K562 (cell line): ENCODE data around the gene SMURF1. TPM values are rescaled to one million over a fixed set of nuclear protein-coding genes. Genes with fewer than 3 reads are reported as not detected.

Source experiments
- CREB1 ChIP-seq, 2 experiments: sonication (generic) in 1 of 2; formaldehyde crosslinking in 1 of 2; IDR thresholded peaks; 2 replicates each; pipeline versions ENCODE4 v1.6.1 to v1.8.0; 2012 to 2022; ENCODE audit warnings: inconsistent platforms in 1 of 2, mild to moderate bottlenecking in 1 of 2, missing genetic modification reagents in 1 of 2, moderate library complexity in 1 of 2
- EP400 ChIP-seq: fragments of 450-650 bp; IDR thresholded peaks from 2 replicates; pipeline ENCODE4 v1.6.1; 2017; ENCODE audit warnings: antibody characterized with exemption, mild to moderate bottlenecking, moderate library complexity
- ETV1 ChIP-seq: fragments of 450-650 bp; conservative IDR thresholded peaks from 2 replicates; pipeline ENCODE4 v1.6.1; 2016; ENCODE audit warnings: missing genetic modification characterization, control low read depth, low read depth, missing compliant biosample characterization
- FOS ChIP-seq: IDR thresholded peaks from 3 replicates; pipeline ENCODE4 v1.6.1; 2011; ENCODE audit not compliant: insufficient read length; ENCODE audit errors: extremely low read depth
- FOXK1 ChIP-seq: sonication (generic); formaldehyde crosslinking; IDR thresholded peaks from 2 replicates; pipeline ENCODE4 v1.8.0; 2022; ENCODE audit warnings: missing genetic modification reagents, mild to moderate bottlenecking, borderline replicate concordance
- MEIS2 ChIP-seq: fragments of 450-650 bp; IDR thresholded peaks from 2 replicates; pipeline ENCODE4 v1.6.1; 2014; ENCODE audit warnings: mild to moderate bottlenecking; ENCODE audit not compliant: partially characterized antibody
- MYC ChIP-seq, 2 experiments: fragments of 250-450 bp in 1 of 2; sonication (Bioruptor Pico) in 1 of 2; IDR thresholded peaks; 2 replicates each; pipeline versions ENCODE4 v1.5.1 to v1.6.1; 2012 to 2021; ENCODE audit warnings: low read depth in 2 of 2, borderline replicate concordance in 1 of 2, improper control_type of control experiment in 1 of 2, low read length in 1 of 2, mild to moderate bottlenecking in 1 of 2, moderate library complexity in 1 of 2
- SMC3 ChIP-seq: conservative IDR thresholded peaks from 2 replicates; pipeline ENCODE4 v1.6.1; 2011; ENCODE audit warnings: low read depth, low read length, improper control_type of control experiment; ENCODE audit not compliant: insufficient read depth
- polyA plus RNA-seq, 8 experiments: library from polyadenylated mRNA; depleted of rRNA in 4 of 8; stranded (reverse) in 5 of 8; unstranded in 3 of 8; fragments of >200 nt; fragmentation: Nextera tagmentation in 2 of 8; fragmentation: Illumina TruSeq in 1 of 8; extraction: Ambion mirVana in 2 of 8; extraction: Trizol in 1 of 8; gene quantifications; 2 replicates each; pipeline versions ENCODE4 v1.2.1 to v1.2.3, GENCODE V29; 2011 to 2014; ENCODE audit warnings: inconsistent platforms in 1 of 8, missing spikeins in 1 of 8
- total RNA-seq, 7 experiments: library from RNA; depleted of rRNA in 6 of 7; stranded (reverse); fragments of >200 nt in 6 of 7; fragmentation: Illumina TruSeq in 2 of 7; extraction: Trizol in 2 of 7; gene quantifications; 2 replicates each; pipeline versions ENCODE4 v1.2.1 to v1.2.3, GENCODE V29; 2011 to 2021; ENCODE audit warnings: low replicate concordance in 1 of 7
- TF ChIP-seq, protein P1 (sequence below): fragments of 450-650 bp; IDR thresholded peaks from 2 replicates; pipeline ENCODE4 v1.6.1; 2016; ENCODE audit warnings: low read depth
- TF ChIP-seq, protein P2 (sequence below): fragments of 450-650 bp; formaldehyde crosslinking; IDR thresholded peaks from 2 replicates; pipeline ENCODE4 v1.4.0; 2020; ENCODE audit warnings: mild to moderate bottlenecking, moderate library complexity
- TF ChIP-seq, protein P3 (sequence below), 2 experiments: IDR thresholded peaks; 2 replicates each; pipeline ENCODE4 v1.6.1; 2012; ENCODE audit warnings: improper control_type of control experiment in 2 of 2, low read depth in 2 of 2, low read length in 2 of 2, borderline replicate concordance in 1 of 2
- TF ChIP-seq, protein P4 (sequence below): sonication (generic); formaldehyde crosslinking; IDR thresholded peaks from 2 replicates; pipeline ENCODE4 v1.8.0; 2022; ENCODE audit warnings: mild to moderate bottlenecking, missing genetic modification reagents

Gene SMURF1
- total and polyA plus RNA-seq, 9 of the 15 experiments (the other 6 are each of a cell fraction or from before 2014, with no cell fraction given) = 1.0 to 20.1 (median 12.6) TPM

DNA sequence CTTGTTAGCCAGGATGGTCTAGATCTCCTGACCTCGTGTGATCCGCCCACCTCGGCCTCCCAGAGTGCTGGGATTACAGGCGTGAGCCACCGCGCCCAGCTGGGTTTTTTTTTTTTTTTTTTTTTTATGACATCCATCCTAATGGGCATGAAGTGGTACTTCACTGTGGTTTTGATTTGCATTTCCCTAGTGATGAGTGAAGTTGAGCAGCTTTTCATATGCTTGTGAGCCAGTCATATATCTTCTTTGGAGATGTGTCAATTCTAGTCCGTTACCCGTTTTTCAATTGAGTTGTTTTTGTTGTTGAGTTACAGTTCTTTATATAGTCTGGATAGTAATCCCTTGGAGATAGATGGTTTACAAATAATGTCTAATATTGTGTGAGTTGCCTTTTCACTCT is 127.7 kb downstream of the SMURF1 start (continued):
- TF ChIP-seq, protein P1, sequence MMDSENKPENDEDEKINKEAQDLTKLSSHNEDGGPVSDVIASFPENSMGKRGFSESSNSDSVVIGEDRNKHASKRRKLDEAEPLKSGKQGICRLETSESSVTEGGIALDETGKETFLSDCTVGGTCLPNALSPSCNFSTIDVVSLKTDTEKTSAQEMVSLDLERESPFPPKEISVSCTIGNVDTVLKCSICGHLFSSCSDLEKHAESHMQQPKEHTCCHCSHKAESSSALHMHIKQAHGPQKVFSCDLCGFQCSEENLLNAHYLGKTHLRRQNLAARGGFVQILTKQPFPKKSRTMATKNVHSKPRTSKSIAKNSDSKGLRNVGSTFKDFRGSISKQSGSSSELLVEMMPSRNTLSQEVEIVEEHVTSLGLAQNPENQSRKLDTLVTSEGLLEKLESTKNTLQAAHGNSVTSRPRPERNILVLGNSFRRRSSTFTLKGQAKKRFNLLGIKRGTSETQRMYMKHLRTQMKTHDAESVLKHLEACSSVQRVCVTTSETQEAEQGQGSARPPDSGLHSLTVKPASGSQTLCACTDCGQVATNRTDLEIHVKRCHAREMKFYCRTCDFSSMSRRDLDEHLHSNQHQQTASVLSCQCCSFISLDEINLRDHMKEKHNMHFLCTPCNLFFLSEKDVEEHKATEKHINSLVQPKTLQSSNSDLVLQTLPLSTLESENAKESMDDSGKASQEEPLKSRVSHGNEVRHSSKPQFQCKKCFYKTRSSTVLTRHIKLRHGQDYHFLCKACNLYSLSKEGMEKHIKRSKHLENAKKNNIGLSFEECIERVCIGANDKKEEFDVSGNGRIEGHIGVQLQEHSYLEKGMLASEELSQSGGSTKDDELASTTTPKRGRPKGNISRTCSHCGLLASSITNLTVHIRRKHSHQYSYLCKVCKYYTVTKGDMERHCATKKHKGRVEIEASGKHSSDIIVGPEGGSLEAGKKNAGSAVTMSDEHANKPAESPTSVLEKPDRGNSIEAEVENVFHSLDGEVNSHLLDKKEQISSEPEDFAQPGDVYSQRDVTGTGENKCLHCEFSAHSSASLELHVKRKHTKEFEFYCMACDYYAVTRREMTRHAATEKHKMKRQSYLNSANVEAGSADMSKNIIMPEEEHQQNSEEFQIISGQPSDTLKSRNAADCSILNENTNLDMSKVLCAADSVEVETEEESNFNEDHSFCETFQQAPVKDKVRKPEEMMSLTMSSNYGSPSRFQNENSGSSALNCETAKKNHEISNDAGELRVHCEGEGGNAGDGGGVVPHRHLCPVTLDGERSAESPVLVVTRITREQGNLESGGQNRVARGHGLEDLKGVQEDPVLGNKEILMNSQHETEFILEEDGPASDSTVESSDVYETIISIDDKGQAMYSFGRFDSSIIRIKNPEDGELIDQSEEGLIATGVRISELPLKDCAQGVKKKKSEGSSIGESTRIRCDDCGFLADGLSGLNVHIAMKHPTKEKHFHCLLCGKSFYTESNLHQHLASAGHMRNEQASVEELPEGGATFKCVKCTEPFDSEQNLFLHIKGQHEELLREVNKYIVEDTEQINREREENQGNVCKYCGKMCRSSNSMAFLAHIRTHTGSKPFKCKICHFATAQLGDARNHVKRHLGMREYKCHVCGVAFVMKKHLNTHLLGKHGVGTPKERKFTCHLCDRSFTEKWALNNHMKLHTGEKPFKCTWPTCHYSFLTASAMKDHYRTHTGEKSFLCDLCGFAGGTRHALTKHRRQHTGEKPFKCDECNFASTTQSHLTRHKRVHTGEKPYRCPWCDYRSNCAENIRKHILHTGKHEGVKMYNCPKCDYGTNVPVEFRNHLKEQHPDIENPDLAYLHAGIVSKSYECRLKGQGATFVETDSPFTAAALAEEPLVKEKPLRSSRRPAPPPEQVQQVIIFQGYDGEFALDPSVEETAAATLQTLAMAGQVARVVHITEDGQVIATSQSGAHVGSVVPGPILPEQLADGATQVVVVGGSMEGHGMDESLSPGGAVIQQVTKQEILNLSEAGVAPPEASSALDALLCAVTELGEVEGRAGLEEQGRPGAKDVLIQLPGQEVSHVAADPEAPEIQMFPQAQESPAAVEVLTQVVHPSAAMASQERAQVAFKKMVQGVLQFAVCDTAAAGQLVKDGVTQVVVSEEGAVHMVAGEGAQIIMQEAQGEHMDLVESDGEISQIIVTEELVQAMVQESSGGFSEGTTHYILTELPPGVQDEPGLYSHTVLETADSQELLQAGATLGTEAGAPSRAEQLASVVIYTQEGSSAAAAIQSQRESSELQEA = no peak
- TF ChIP-seq, protein P2, sequence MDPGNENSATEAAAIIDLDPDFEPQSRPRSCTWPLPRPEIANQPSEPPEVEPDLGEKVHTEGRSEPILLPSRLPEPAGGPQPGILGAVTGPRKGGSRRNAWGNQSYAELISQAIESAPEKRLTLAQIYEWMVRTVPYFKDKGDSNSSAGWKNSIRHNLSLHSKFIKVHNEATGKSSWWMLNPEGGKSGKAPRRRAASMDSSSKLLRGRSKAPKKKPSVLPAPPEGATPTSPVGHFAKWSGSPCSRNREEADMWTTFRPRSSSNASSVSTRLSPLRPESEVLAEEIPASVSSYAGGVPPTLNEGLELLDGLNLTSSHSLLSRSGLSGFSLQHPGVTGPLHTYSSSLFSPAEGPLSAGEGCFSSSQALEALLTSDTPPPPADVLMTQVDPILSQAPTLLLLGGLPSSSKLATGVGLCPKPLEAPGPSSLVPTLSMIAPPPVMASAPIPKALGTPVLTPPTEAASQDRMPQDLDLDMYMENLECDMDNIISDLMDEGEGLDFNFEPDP (CRISPR knock-in tag) = no peak
- TF ChIP-seq MEIS2 (no peak), CREB1 (IDR thresholded peaks at IDR 0.05) (no peak), CREB1 (CRISPR knock-in tag; IDR thresholded peaks at IDR 0.05) (no peak), FOXK1 (CRISPR knock-in tag) (no peak), MYC (IDR thresholded peaks at IDR 0.05; ENCODE audit: low read depth, low read length) (no peak), MYC (CRISPR knock-in tag; IDR thresholded peaks at IDR 0.05; ENCODE audit: borderline replicate concordance, low read depth) (no peak), EP400 (no peak), ETV1 (tag) (no peak), FOS (no peak), SMC3 (no peak)
- TF ChIP-seq, protein P3, sequence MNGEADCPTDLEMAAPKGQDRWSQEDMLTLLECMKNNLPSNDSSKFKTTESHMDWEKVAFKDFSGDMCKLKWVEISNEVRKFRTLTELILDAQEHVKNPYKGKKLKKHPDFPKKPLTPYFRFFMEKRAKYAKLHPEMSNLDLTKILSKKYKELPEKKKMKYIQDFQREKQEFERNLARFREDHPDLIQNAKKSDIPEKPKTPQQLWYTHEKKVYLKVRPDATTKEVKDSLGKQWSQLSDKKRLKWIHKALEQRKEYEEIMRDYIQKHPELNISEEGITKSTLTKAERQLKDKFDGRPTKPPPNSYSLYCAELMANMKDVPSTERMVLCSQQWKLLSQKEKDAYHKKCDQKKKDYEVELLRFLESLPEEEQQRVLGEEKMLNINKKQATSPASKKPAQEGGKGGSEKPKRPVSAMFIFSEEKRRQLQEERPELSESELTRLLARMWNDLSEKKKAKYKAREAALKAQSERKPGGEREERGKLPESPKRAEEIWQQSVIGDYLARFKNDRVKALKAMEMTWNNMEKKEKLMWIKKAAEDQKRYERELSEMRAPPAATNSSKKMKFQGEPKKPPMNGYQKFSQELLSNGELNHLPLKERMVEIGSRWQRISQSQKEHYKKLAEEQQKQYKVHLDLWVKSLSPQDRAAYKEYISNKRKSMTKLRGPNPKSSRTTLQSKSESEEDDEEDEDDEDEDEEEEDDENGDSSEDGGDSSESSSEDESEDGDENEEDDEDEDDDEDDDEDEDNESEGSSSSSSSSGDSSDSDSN (IDR thresholded peaks at IDR 0.05; ENCODE audit: borderline replicate concordance in 1 of 2, low read depth in 2 of 2, low read length in 2 of 2) = no peak
- TF ChIP-seq, protein P4, sequence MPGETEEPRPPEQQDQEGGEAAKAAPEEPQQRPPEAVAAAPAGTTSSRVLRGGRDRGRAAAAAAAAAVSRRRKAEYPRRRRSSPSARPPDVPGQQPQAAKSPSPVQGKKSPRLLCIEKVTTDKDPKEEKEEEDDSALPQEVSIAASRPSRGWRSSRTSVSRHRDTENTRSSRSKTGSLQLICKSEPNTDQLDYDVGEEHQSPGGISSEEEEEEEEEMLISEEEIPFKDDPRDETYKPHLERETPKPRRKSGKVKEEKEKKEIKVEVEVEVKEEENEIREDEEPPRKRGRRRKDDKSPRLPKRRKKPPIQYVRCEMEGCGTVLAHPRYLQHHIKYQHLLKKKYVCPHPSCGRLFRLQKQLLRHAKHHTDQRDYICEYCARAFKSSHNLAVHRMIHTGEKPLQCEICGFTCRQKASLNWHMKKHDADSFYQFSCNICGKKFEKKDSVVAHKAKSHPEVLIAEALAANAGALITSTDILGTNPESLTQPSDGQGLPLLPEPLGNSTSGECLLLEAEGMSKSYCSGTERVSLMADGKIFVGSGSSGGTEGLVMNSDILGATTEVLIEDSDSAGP (CRISPR knock-in tag) = no peak
